Colonic mucosa (tissue), 4 donors: Measurements from ENCODE around the gene C6orf58. TPM values are rescaled to one million over a fixed set of nuclear protein-coding genes. Genes with fewer than 3 reads are reported as not detected.

Source experiments
- DNase-seq: peaks from one replicate; pipeline ENCODE4 v3.0.0-alpha.2; 2020
- H3K27ac ChIP-seq: fragments of 200-600 bp; one replicate; pipeline ENCODE4 v1.8.0; 2021
- H3K27me3 ChIP-seq: fragments of 200-600 bp; one replicate; pipeline ENCODE4 v1.8.0; 2021
- H3K36me3 ChIP-seq: fragments of 200-600 bp; one replicate; pipeline ENCODE4 v1.8.0; 2021
- H3K4me1 ChIP-seq: fragments of 200-600 bp; one replicate; pipeline ENCODE4 v1.8.0; 2021; ENCODE audit warnings: mild to moderate bottlenecking
- H3K4me3 ChIP-seq: fragments of 200-600 bp; one replicate; pipeline ENCODE4 v1.8.0; 2021
- H3K9ac ChIP-seq, 2 donors: one replicate each; pipeline ENCODE4 v1.7.0; 2013; ENCODE audit warnings: control low read depth in 2 of 2, low read depth in 2 of 2, low read length in 2 of 2
- H3K9me3 ChIP-seq: fragments of 200-600 bp; one replicate; pipeline ENCODE4 v1.8.0; 2021
- intact Hi-C: fragments of 100-400 bp; cut with DNase I; formaldehyde crosslinking; loops from one replicate; pipeline ENCODE4 v1.14.1; 2022
- total RNA-seq, 2 donors: library from RNA; stranded (reverse); fragmentation: NEBNext Ultra II Directional in 1 of 2; extraction: Animal tissue kit (Norgen Biotek cat#: 25700) in 1 of 2; gene quantifications; one replicate each; pipeline ENCODE4 v1.2.1, GENCODE V29; 2021
- TF ChIP-seq, protein P1 (sequence below): fragments of 200-600 bp; IDR thresholded peaks from one replicate; pipeline ENCODE4 v1.8.0; 2022; ENCODE audit warnings: antibody characterized with exemption, mild to moderate bottlenecking
- donor health status: healthy.
- donor health status: DM: no; HTN: no; CAD: no.
- donor health status: DM: no; HTN: no; CAD: no.

The C6orf58 gene
- total RNA-seq, 2 donors from 2014 or later: not detected

DNA sequence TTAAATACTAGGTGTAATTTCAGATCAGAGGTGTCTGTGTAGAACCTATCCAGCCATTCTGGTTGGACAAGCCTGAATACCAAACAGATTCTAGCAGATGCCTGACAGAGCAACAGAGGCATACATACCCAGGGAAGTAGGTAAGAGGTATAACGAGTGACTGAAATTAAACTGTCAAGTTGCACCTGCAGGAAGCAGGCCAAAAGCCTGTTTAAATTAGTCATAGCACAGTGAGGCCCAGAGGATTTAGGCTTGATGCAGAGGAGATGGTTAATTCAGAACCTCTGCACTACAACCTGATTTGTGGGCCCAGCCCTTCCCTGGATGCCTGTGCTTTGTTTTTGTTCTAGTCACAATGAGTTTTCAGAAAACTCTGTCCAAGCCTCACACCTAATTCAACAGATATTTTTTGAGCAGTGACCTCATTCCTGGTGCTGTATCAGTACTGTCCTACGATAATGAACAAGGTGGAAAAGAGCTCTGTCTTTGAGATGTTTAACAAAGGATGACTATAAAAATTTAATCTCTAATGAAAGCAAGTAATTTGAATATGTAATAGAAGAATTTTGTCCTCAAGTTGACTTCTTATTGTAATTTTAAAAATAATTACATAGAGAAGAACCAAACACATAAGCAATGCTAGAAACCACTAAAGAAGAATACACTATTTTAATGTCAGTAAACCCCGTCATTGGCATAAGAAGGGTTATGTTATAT is 31.7 kb downstream of the C6orf58 start:
- H3K4me3 ChIP-seq: no peak overlapping the region
- H3K36me3 ChIP-seq: no peaks in the 10 kb centered on the region
- no peaks in the 10 kb centered on the region for H3K27me3 ChIP-seq
- H3K4me1 ChIP-seq: no peaks in the 10 kb centered on the region
- no peak overlapping the region for H3K27ac ChIP-seq
- intact Hi-C loops: no loop called here
- TF ChIP-seq, protein P1, sequence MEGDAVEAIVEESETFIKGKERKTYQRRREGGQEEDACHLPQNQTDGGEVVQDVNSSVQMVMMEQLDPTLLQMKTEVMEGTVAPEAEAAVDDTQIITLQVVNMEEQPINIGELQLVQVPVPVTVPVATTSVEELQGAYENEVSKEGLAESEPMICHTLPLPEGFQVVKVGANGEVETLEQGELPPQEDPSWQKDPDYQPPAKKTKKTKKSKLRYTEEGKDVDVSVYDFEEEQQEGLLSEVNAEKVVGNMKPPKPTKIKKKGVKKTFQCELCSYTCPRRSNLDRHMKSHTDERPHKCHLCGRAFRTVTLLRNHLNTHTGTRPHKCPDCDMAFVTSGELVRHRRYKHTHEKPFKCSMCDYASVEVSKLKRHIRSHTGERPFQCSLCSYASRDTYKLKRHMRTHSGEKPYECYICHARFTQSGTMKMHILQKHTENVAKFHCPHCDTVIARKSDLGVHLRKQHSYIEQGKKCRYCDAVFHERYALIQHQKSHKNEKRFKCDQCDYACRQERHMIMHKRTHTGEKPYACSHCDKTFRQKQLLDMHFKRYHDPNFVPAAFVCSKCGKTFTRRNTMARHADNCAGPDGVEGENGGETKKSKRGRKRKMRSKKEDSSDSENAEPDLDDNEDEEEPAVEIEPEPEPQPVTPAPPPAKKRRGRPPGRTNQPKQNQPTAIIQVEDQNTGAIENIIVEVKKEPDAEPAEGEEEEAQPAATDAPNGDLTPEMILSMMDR: no peak
- DNase-seq: no peak
- H3K9me3 ChIP-seq: no peaks in the 10 kb centered on the region
- H3K9ac ChIP-seq: no peak overlapping the region

DNA sequence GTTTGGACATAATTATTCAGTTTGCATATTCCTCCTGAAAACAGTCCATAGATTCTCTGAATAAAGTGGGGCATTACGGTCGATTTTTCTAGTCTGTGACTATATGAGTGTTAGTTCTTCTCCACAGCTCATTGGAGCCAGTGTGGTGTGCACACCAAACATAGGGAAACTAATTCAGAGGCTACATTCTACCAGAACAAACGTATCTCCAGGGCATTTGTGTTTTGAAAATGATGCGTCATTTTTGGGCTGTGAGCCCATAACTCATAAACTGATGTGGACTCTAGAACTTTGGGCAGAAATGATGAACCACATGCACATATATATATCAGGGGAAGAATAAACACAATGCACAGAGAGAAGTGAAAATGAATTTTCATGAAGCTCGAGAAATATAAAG is 41.8 kb downstream of the C6orf58 start:
- no peak overlapping the region for H3K4me3 ChIP-seq
- intact Hi-C loops: no loop called here
- no peaks in the 10 kb centered on the region for H3K9me3 ChIP-seq
- DNase-seq: no peak
- no peaks in the 10 kb centered on the region for H3K27me3 ChIP-seq
- no peaks in the 10 kb centered on the region for H3K36me3 ChIP-seq
- no peak overlapping the region for H3K27ac ChIP-seq
- H3K4me1 ChIP-seq: no peaks in the 10 kb centered on the region
- TF ChIP-seq, protein P1: no peak
- no peak overlapping the region for H3K9ac ChIP-seq

DNA sequence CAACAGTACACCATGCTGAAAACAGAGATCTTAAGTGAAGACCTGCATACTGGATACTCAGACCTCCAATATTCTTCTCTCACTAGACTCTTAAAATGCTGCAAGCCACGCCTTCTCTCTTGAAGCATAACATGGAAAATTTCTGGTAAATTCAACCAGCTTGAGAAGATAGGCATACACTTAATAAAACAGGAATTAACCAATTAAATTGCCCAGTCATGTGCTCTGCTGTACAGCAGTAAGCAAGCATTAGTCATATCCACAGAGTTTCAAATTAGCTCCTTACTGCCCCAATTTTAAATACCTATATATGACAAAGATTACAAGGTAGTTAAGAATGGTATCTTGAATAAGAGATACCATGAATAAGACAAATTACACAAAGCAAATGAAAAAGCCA is 53.8 kb downstream of the C6orf58 start:
- Histone ChIP-seq H3K27me3 (no peaks in the 10 kb centered on the region), H3K27ac (no peak overlapping the region), H3K9me3 (no peaks in the 10 kb centered on the region), H3K4me1 (no peaks in the 10 kb centered on the region), H3K36me3 (no peaks in the 10 kb centered on the region), H3K9ac (no peak overlapping the region), H3K4me3 (no peak overlapping the region)
- intact Hi-C loops: no loop called here
- DNase-seq: no peak
- TF ChIP-seq, protein P1: no peak

DNA sequence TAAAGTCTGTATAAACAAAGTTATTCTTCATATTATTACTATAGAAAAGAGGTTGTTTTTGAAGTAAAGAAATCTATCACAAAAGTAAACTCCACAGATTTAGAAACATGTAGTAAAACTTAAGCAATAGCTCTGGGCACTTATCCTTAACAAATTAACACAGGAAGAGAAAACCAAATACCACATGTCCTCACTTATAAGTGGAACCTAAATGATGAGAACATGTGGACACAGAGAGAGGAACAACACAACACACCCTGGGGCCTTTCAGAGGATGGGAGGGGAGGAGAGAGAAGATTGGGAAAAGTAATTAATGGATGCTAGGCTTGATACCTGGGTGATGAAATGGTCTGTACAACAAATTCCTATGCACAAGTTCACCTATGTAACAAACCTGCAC is 57.2 kb downstream of the C6orf58 start:
- H3K4me3 ChIP-seq: no peak overlapping the region
- H3K36me3 ChIP-seq: no peaks in the 10 kb centered on the region
- no peaks in the 10 kb centered on the region for H3K4me1 ChIP-seq
- no peaks in the 10 kb centered on the region for H3K27me3 ChIP-seq
- H3K9ac ChIP-seq: no peak overlapping the region
- H3K9me3 ChIP-seq: no peaks in the 10 kb centered on the region
- DNase-seq: no peak
- TF ChIP-seq, protein P1: no peak
- H3K27ac ChIP-seq: no peak overlapping the region
- intact Hi-C loops: no loop called here

DNA sequence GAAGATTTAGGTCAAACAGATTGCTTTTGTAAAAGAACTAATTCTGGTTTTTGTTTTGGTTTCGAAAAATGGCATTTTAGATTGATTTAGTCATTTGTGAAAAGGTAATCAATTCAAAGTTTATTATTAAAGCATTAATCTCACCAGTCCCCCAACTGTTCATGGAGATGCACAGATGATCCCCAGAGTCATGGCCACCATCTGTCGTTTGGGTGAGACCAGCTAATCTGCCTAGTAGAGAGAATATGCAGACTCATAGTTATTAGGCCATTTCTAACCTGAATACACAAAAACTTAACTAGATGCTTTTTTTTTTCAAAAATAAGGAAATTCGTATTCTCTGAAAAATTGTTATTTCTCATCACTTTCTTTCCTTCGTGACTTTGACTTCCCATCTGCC is 58.1 kb downstream of the C6orf58 start:
- Histone ChIP-seq H3K9ac (no peak overlapping the region), H3K4me1 (no peaks in the 10 kb centered on the region), H3K36me3 (no peaks in the 10 kb centered on the region), H3K9me3 (no peaks in the 10 kb centered on the region), H3K4me3 (no peak overlapping the region), H3K27ac (no peak overlapping the region), H3K27me3 (no peaks in the 10 kb centered on the region)
- DNase-seq: no peak
- TF ChIP-seq, protein P1: no peak
- intact Hi-C loops: no loop called here
